ACC112 (cell line): ENCODE results near the gene MEIOSIN.
"Not testable (repeated sequence)": the region's sequence is repeated elsewhere in the genome, so short reads cannot be mapped to it uniquely, and the experiment has no call there.

Experiments used
- H2AFZ ChIP-seq: fragments of 200-600 bp; sonication (generic); one replicate; pipeline ENCODE4 v1.6.0; 2017; ENCODE audit warnings: antibody characterized with exemption, low read length; ENCODE audit not compliant: unreplicated experiment
- H3K27ac ChIP-seq: fragments of 200-600 bp; sonication (generic); 2 replicates; pipeline ENCODE4 v1.5.1; 2014; ENCODE audit warnings: low read depth, mild to moderate bottlenecking, antibody characterized with exemption, low read length, moderate library complexity
- H3K27me3 ChIP-seq: fragments of 200-600 bp; sonication (generic); 2 replicates; pipeline ENCODE4 v1.6.1; 2014; ENCODE audit warnings: mild to moderate bottlenecking, antibody characterized with exemption, low read length, moderate library complexity, mixed read lengths; ENCODE audit not compliant: insufficient read depth
- H3K36me3 ChIP-seq: fragments of 200-600 bp; sonication (generic); 2 replicates; pipeline ENCODE4 v1.6.1; 2016; ENCODE audit warnings: mild to moderate bottlenecking, antibody characterized with exemption, low read length, moderate library complexity, mixed read lengths; ENCODE audit not compliant: insufficient read depth
- H3K4me1 ChIP-seq: fragments of 200-600 bp; sonication (generic); one replicate; pipeline ENCODE4 v1.6.1; 2016; ENCODE audit warnings: low read length, mixed read lengths; ENCODE audit not compliant: insufficient read depth, unreplicated experiment, control insufficient read depth
- H3K4me3 ChIP-seq: fragments of 200-600 bp; sonication (generic); 2 replicates; pipeline ENCODE4 v1.5.1; 2014; ENCODE audit warnings: mild to moderate bottlenecking, low read depth, low read length
- H3K79me2 ChIP-seq: fragments of 200-600 bp; sonication (generic); one replicate; pipeline ENCODE4 v1.6.0; 2016; ENCODE audit warnings: low read length; ENCODE audit not compliant: control insufficient read depth, unreplicated experiment, insufficient read depth

MEIOSIN gene

GRCh38 chr19:45733160-45733810, at the start of gene MEIOSIN:
TSS of gene MEIOSIN (plus strand) at chr19:45733439. CDS start at chr19:45735377, 1,938 bp downstream.
- Histone ChIP-seq H2AFZ (no peak within 1 kb of the TSS), H3K4me3 (no peak within 1 kb of the TSS), H3K79me2 (peaks cover 18% of the 10 kb centered on the region), H3K4me1 (no peaks in the 10 kb centered on the region), H3K27ac (no peak within 1 kb of the TSS), H3K27me3 (no peaks in the 10 kb centered on the region), H3K36me3 (no peaks in the 10 kb centered on the region)

- H3K4me3 ChIP-seq, H3K36me3 ChIP-seq, H3K4me1 ChIP-seq, H3K27me3 ChIP-seq, H2AFZ ChIP-seq, H3K79me2 ChIP-seq, H3K27ac ChIP-seq: not testable (repeated sequence)
Measured at GRCh38 chr19:45685045-45685444, 48.2 kb upstream of the MEIOSIN start.

GRCh38 chr19:45687599-45687998, 45.6 kb upstream of the MEIOSIN start:
- no peaks in the 10 kb centered on the region for H3K27me3 ChIP-seq
- H3K27ac ChIP-seq: no peak overlapping the region
- H2AFZ ChIP-seq: no peak overlapping the region
- H3K36me3 ChIP-seq: no peaks in the 10 kb centered on the region
- H3K79me2 ChIP-seq: peaks cover 14% of the 10 kb centered on the region
- no peak overlapping the region for H3K4me3 ChIP-seq
- no peaks in the 10 kb centered on the region for H3K4me1 ChIP-seq

GRCh38 chr19:45691516-45692186, 41.6 kb upstream of the MEIOSIN start, which contains the start of gene SNRPD2:
TSS of gene SNRPD2 (minus strand) at chr19:45691953. CDS start at chr19:45691888, 65 bp downstream.
- Histone ChIP-seq H2AFZ (peak within 1 kb of the TSS; percentile 79), H3K4me1 (no peaks in the 10 kb centered on the region), H3K79me2 (peaks cover 16% of the 10 kb centered on the region), H3K27me3 (no peaks in the 10 kb centered on the region), H3K36me3 (no peaks in the 10 kb centered on the region), H3K27ac (peak within 1 kb of the TSS; percentile 92), H3K4me3 (peak within 1 kb of the TSS; percentile 95)

GRCh38 chr19:45692187-45693105, 40.8 kb upstream of the MEIOSIN start, which contains the start of gene QPCTL:
TSS of gene QPCTL (plus strand) at chr19:45692666. CDS start at chr19:45692704, 38 bp downstream.
- Histone ChIP-seq H3K27ac (peak within 1 kb of the TSS; percentile 92), H3K27me3 (no peaks in the 10 kb centered on the region), H2AFZ (peak within 1 kb of the TSS; percentile 79), H3K4me1 (no peaks in the 10 kb centered on the region), H3K36me3 (no peaks in the 10 kb centered on the region), H3K79me2 (peaks cover 16% of the 10 kb centered on the region), H3K4me3 (peak within 1 kb of the TSS; percentile 95)

GRCh38 chr19:45693106-45693788, 40.0 kb upstream of the MEIOSIN start:
- peak overlapping the region; percentile 95 for H3K4me3 ChIP-seq
- peak overlapping the region; percentile 92 for H3K27ac ChIP-seq
- H3K4me1 ChIP-seq: no peaks in the 10 kb centered on the region
- H2AFZ ChIP-seq: peak overlapping the region; percentile 46
- H3K27me3 ChIP-seq: no peaks in the 10 kb centered on the region
- H3K79me2 ChIP-seq: peaks cover 16% of the 10 kb centered on the region
- H3K36me3 ChIP-seq: no peaks in the 10 kb centered on the region

GRCh38 chr19:45701676-45702075, 31.6 kb upstream of the MEIOSIN start:
- H2AFZ ChIP-seq: no peak overlapping the region
- H3K79me2 ChIP-seq: no peaks in the 10 kb centered on the region
- H3K27ac ChIP-seq: no peak overlapping the region
- no peaks in the 10 kb centered on the region; the same call in 1 of the 2 replicates for H3K36me3 ChIP-seq
- no peaks in the 10 kb centered on the region for H3K4me1 ChIP-seq
- H3K4me3 ChIP-seq: no peak overlapping the region
- no peaks in the 10 kb centered on the region for H3K27me3 ChIP-seq

GRCh38 chr19:45705115-45705514, 28.1 kb upstream of the MEIOSIN start:
- no peak overlapping the region for H2AFZ ChIP-seq
- H3K27ac ChIP-seq: no peak overlapping the region
- H3K27me3 ChIP-seq: no peaks in the 10 kb centered on the region
- no peak overlapping the region for H3K4me3 ChIP-seq
- no peaks in the 10 kb centered on the region for H3K4me1 ChIP-seq
- H3K79me2 ChIP-seq: no peaks in the 10 kb centered on the region
- H3K36me3 ChIP-seq: no peaks in the 10 kb centered on the region; the same call in 1 of the 2 replicates

- no peaks in the 10 kb centered on the region for H3K4me1 ChIP-seq
- no peaks in the 10 kb centered on the region for H3K79me2 ChIP-seq
- H3K27ac ChIP-seq: no peak overlapping the region
- no peak overlapping the region for H3K4me3 ChIP-seq
- no peaks in the 10 kb centered on the region for H3K27me3 ChIP-seq
- no peak overlapping the region for H2AFZ ChIP-seq
- H3K36me3 ChIP-seq: no peaks in the 10 kb centered on the region; the same call in 1 of the 2 replicates
Measured at GRCh38 chr19:45705710-45706415, 27.4 kb upstream of the MEIOSIN start.
